HG02970 (cell line): ENCODE data around the gene POU4F1.

Experiments
- ATAC-seq: cut with Tn5 transposase; IDR thresholded peaks from one replicate; pipeline ENCODE4 v1.9.1; 2021; ENCODE audit warnings: mild to moderate bottlenecking, moderate library complexity, moderate number of reproducible peaks; ENCODE audit not compliant: unreplicated experiment, low FRiP score

The POU4F1 gene

DNA sequence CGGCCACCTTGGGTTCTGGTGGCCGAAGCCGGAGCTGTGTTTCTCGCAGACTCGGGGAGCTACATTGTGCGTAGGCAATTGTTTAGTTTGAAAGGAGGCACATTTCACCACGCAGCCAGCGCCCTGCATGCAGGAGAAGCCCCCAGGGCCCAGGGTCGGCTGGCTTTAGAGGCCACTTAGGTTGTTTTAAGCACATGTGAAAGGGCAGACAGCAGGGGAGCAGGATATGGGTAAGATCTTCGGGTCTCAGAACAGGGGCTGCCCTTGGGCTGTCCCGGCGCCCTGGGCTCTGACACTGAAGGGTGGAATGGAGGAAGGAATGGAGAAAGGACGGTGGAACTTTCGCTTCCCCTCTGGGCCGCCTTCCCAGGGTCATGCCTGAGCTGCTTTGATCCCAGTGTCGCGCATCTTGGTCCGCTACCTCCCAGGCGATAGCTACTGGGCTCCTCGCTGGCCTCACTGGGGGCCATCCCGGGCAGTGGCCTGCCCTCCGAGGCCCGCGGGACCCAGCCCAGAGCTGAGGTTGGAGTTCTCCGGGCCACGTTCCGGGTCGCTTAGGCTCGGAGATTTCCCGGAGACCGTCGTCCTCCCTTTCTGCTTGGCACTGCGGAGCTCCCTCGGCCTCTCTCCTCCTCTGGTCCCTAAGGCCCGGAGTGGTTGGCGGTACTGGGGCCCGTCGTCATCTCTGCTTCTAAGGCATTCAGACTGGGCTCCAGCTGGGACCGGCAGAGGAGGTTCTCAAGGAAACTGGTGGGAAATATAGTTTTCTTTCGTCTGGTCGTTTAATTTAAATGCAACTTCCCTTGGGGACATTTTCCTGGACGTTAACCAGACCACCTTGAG, 4.3 kb upstream of the POU4F1 start:
- ATAC-seq: no peak

DNA sequence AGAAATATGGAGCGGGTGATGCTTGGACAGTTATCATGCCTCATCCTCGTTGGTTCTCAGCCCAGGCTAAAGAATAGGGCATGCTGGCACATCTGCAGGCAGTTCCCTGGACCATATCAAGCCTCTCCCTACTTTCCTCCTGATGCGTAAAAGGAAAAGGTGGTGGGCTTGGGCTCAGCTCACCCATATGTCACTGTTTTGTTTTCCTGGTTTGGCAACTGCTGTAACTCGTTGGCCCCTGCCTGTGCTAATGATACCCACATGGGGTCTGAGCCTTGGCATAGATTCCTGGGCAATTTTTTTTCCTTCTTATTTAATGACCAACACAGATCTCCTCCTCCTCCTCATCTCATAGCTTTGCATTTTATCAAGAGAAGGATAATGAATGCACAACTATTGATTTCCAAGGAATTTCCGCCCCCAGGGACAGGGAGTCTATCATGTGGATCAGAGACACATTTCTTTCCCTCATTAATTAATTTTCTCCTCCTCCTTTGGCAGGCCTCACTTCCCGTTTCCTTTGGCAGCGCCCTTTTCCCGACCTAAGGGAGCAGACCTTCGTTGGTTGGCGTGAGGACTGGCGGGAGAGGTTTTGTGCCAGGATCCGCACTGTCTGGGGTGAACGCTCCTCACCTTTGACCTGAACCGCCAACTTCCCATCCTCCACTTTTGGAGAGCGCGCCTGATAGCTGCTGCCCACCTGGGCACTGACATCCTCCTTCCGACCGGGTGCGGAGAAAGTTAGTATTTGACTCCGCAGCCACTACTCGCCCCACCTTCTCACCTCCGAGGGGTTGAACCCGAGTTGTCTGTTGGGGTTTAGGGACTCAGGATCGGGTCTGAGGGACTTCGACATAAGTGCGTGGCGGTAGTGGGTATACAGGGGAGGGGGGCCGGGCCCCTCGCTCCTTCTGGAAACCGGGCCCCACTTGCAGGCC, 3.4 kb upstream of the POU4F1 start:
- no peak for ATAC-seq

DNA sequence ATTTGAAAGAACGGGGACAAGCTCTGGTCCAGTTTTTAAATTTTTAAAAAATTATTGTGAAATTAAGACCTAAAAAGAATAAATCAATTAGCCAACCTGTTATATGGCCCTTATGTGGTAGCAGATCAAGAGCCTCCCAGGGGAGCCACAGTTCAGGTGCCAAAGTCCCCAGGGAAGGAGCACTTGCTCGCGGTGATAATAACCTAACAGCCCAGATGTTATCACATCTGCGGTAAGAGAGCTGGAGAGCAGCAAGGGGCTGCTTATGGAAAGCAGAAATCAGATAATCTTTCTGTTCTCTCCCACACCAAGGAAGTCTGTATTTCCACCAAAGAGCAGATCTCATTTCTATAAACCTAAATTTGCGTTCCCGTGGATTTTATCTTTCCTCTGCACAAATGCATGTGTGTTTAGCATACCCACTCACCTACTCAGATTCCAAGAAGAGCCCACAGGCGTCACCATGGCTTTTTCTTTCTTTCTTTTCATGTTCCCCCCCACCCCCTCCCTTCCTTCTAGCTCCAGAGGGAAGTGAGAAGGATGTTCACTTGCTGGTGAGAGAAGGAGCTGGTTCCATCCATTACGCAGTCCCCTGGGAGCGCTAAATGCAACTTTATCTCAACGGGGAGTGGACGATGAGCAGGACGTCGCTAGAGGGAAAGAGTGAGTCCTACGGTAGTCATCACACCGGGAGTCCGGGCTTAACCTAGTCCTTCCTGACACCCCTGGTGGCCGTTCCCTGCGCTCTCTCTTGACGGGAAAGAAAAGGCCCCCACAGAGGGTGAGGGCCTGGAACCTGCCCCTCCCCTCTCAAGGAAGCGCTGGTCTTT, 1.6 kb upstream of the POU4F1 start:
- no peak for ATAC-seq

DNA sequence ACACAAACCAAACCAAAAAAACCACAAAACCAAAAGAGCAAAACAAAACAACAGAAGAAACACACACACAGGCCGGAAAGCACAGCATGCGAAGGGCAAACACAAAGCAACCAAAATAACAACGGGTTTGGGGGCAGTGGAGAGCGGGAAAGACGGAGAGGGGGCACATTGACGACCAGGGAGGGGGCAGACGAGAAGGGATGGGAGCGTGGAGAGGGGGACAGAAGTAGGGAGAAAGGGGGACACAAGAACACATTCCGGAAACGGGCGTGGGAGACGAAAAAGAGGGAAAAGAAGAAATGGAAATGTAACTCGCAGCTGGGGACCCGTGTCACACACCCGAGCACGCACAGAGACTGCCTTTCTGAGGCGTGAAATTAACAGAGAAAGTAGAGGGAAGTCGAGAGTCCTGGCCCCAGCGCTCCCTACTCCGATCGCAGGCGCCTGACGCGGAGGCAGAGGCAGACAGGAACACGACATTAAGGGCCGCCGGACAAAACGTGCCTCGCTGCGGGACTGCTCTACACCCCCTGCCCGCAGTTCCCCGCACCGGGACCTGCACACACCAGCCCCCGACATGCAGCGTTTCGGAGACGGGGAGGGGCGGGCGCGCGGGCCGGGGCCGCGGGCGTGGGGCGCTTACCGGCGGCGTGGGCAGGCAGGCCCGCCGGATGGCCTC, 652 bp downstream of the POU4F1 start:
- ATAC-seq: peak; percentile 13

DNA sequence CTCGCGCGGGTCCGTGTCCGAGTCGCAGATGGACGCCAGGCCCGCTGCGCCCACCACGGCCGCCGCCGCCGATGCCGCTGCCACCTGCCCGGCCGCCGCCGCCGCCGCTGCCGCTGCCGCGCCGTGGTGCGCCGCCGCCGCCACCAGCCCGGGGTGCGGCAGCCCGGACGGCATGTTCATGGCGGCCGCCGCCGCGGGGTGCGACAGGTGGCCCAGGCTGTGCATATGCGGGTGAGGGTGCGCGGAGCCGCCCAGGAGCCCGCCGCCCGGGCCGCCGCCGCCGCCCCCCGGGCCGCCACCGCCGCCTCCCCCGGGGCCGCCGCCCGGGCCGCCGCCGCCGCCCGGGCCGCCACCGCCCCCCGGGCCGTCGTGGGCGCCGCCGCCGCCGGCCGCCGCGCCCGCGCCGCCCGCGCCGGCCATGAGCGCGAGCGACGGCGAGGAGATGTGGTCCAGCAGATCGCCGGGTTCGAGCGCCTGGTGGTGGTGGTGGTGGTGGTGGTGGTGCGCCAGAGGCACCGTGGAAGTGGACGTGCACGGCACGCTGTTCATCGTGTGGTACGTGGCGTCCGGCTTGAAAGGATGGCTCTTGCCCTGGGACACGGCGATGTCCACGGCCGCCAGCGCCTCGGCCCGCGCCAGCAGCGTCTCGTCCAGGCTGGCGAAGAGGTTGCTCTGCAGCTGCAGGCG, 1.3 kb downstream of the POU4F1 start:
- ATAC-seq: no peak

DNA sequence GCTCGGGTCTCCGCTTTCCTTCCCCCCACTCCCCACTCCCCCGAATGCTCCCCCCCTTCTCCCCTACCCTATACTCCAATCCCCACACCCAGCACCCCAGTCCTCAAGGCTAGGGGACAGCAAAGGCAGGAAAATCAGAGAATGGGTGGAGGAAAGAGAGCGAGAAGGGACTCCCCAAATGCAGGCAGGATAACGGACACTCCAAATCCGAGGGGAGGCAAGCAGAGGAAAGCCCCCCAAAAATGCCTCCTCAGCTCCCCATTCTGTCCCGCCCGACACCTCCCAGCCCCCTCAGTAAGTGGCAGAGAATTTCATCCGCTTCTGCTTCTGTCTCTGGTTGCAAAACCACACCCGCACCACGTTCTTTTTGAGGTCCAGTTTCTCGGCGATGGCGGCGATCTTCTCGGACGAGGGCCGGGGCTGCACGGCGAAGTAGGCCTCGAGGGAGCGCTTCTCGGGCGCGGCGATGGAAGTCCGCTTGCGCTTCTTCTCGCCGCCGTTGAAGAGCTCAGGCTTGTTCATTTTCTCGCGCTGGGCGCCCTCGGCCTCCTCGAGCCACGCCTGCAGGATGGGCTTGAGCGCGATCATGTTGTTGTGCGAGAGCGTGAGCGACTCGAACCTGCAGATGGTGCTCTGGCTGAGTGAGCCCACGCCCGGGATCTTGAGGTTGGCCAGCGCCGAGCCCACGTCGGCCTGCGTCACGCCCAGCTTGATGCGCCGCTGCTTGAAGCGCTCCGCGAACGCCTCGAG, 2.1 kb downstream of the POU4F1 start:
- ATAC-seq: no peak

DNA sequence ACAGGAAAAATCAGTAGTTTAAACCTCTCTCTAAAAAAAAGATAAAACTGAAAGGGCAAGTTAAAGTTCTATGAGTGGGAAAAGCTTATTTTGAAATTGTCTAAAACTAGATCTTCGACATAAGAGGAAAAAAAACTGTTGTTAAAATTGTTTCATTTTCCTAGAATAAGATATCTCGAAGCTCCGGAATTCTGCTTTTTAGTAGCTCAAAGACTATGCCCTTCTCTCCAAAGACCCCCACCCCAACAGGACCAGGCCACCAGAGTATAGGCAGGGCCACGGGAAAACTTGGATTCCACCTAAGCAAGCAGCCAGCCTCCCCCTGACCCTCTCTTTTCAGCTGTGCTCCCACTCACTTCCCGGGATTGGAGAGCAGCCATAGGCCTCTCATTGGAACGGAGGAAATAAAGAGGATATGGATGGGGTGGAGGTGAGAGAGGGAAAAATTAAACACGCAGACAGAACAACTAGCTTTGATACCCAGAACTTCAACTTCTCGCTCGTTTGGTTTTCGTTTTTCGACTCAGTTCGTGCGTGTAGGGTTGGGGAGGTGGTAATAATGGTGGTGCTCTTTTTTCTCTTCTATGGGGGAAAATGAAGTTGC, 3.0 kb downstream of the POU4F1 start:
- ATAC-seq: no peak

DNA sequence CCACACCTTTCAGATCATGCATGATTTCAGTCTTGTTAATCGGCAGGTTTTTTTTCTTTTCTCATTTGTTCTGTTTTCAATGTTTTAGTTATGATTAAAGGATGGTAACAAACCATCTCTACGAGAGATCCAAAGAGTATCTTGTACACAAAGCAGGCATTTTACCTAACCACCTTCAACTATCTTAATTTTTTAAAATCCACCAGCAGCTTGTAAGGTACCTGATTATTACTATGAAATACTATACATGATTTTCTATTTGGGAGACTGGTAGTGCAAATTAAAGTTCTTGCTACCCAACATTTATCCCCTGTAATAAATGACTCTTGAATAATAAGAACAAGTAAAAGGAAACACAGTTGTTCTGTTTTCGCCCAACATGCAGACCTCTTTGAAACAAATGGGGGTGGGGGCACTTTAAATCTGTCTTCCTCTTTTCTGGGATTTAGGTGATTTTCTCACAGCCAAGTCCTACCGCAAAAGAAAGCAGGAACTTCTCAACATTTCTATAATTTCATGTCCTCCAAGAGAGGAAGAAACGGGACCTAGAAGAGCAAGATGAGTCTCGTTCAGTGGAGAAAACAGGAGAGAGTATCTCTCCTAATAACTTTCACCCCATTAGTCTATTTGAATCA, 3.6 kb downstream of the POU4F1 start:
- no peak for ATAC-seq

DNA sequence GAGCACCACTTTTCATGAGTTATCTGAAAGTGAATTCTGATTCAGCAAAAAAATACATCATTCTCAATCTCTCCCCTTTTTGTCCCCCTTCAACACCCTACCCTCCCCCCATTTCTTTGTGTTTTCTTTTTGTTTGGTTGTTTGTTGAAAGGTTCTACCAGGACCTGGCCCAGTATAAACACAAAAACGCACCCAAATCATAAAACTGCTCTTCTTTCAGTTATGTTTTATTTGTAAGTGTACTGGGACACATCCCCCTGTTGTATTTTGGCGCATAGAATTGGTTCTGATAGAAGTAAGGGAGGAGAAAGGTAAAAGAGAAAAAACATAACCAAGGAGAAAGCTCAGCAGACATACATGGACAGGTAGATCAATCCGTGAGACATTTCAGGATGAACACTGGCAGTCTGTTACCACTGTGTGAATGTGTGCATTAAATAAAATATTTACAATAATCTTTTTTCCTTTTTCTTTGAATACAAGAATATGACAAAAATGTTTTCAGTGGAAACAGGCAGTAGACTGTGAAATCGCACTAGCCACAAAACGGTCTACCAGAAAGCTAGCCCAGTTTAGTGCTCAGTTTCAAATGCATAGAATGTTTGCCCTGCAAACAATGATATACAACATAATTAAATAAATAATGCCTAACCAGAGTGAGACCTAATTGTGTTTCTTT, 4.2 kb downstream of the POU4F1 start:
- ATAC-seq: no peak

DNA sequence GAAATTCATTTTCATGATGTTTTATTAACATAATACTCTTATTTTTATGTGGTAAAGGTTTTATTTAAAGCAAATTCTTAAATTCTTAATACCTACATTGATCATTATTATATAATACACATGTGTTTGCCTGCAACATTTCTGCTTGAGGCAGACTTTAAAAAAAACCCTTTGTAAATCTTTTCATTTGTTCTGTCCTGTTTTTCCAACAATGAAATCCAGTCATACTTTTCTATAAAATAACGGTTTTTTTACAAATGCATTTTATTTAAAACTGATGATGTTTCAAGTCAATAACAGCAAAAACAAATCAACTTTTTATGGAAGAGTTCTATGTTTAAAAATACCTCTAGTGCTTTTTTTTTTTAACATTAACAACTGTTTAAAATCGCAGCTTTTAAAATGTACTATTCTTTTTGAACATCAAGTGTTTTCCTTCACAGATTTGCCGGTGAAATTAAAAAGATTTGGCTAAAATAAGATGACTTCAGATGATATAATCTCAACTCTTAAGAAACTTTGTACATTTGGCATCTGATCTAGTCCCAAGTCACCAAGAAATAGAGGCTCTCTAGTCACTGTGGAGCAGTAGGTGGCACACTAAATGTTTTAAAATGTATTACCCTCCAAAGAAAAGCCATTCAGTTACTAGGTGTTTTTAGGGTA, 5.1 kb downstream of the POU4F1 start:
- ATAC-seq: no peak

DNA sequence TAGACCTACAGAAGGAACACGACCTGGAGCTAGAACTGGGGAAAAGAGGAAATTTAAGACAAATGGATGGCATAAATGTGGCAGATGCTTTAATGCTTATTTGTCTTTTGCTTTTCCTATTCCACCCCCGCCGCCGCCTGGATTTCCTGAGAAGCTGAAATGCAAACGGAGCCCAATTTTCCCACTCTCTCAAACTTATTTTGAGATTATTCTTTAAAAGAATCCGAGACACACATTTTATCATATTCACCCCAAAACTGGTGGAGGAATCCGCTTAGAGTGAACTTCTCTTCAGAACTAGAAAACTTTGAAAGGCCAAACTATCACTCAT, 5.8 kb downstream of the POU4F1 start:
- no peak for ATAC-seq

DNA sequence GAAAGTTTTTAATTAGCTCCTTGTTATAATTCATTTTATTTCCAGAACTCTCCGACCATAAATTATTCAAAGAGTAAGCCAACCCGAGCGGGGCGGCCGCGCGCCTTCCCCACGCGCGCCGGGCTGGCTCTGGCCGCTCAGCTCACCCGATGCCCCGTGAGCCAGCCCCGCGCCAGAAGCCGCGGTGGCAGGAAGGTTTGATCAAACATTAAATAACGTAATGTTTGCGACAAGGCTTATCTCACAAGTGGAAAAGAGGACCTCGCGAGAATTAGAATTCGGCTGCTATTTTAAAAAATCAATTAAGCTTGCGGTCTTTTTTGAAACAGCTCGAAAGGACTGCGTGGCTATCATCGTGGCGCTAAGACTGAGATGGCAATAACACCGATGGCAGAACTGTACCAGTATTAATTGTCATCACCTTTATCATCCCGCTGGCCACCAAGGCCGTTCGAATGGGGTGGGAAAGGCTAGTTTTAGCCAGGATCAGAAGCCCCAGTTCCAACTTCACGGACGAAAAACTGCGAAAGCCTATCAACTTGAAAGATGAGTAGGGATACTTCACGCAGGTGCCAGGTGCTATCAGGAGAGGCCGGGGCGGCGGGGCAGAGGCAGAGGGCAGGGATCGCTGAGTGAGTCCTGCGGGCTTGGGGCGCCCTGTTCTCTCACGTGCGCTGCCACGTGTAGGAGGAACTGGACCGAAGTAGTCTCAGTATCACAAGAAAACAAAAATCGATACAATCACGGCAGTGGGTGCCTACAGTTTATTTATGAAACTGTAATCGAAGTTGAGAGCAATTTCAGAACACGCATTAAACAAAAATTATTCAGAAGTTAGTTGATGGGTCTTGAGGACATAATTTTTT, 6.4 kb downstream of the POU4F1 start:
- no peak for ATAC-seq

DNA sequence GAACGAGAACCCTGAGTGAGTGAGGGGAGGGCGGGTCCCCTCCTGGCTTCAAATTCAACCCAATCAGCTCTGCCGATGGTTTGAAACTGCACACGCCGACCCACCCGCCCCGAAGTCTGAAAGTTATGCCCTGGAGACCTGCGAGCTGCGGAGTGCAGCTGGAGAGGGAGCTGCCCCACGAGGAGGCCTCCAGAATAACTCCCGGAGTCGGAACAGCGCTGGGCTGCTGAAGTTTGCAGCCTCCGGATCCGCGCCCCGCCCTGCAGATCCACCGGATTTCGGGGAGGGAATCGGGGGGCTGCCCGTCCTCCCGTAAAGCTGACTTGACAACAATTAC, 7.0 kb downstream of the POU4F1 start:
- no peak for ATAC-seq

DNA sequence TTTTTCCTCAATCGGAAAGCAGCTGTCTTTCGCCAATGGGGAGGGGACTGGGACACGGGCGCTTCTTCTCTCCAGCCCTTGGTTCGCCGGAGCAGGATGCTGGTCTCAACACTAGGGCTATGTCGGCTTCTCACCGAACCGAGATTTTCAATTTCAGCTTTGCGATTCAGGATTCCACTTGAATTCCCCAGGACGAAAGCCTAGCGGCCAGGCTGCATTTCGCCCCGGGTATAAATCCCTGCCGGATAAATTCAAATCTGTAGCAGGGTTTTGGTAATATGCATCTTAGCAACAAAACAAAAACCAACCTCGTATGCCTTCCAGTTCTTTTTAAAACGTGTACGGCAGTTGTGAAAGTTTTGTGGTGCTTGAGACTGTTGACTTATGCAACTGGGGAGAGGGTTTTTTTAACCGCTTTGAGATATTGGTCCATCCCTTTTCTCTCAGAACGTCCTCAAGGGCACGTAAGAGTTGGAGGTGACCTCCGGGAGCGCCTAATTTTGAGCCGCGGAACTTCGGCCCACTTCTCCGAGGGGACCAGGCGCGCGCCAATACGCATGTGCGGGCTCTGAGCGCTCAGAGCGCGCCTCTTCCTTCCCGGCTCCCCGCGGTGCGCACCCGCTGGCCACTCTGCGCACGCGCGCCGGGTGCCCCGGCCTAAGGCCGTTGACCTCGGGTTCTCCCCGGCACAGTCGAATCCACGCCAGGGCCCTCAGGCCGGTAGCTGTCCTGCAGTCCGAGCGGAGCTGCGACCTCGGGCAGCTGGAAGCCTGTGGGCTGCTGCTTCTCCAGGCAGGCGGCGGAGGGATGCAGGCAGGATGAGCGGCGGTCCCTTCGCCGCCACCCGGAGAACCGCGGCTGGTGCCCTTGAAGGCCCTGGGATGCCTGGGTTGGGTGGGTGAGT, 7.6 kb downstream of the POU4F1 start:
- no peak for ATAC-seq

DNA sequence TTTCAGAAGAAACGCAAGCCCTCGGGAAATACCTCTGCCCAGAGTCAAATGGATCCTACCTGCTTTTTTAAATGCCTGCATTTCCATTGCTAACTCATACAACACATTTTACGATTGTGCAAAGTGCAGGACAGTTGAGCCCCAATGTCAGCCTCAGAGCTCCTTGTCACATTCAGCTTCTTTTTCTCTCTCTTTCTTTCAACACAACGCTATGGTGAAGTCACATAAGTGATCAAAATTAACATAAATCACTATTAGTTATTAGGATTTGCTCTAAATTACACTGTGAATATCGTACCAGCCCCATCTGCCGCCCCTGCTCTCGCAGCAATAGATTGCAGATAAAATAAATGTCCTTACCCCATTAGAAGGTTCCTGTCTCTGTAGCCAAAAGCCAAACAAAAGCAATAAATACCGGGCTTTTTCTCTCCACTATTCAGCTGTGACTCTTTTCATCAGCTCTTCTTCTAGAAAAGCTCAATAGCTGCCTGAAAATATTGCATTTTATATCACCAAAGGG, 8.8 kb downstream of the POU4F1 start:
- ATAC-seq: no peak
